ACHN (cell line): Measurements from ENCODE around the gene CD9.

Experiments
- DNase-seq: peaks from one replicate; pipeline ENCODE4 v3.0.0-alpha.2; 2015
- in situ Hi-C: cut with HindIII; loops from 2 replicates; pipeline ENCODE4 v1.10.0; 2017; ENCODE audit warnings: low sequenced_read_pairs, low pct_ligation_motif_present, low pct_unique_long_range_greater_than_20kb

Gene CD9

DNA sequence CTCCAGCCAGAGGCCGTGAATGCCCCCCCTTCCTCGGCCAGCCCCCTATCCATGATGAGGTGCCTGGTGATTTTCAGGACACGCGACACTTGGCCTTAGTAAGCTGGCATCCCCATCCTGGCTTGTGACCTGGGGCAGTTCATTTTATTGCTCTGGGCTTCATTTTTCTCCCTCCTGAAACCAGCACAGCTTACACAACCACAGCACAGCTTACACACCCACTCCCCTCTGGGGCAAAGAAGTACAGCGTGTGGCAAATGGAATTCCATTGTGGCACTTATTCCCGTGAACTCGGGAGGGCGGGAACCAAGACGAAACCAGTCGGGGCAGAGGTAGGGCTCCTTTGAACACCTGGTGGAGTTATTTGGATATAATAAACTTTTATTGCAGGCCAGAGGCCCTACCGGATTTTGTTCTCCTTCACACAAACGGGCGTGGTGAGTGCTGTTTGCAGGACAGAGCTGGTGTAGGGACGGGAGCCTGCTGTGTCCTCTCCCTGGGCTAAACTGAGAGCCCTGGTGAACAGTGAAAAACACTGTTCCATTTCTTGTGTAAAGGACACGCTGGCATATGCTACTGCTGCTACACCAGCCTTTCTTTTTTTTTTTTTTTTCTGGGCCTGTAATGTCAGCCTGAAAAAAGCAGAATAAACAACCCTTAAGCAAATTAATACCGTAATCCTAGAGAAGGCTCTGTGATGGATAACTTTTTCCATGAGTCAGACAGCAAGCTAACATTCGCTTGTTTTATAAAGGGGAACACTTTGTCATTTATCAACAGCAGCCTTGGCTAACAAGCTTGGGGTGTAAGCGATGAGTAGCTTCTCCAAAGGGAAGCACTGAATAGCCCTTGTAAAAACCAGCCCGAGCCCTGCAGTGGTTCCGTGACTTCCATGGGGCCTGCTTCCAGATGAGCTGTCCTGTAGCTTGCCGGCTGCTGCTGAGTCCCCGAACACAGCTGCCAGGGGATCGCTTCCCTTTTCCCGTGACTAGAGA, 29.3 kb downstream of the CD9 start:
- DNase-seq: no peak
- in situ Hi-C loops: no loop called here

DNA sequence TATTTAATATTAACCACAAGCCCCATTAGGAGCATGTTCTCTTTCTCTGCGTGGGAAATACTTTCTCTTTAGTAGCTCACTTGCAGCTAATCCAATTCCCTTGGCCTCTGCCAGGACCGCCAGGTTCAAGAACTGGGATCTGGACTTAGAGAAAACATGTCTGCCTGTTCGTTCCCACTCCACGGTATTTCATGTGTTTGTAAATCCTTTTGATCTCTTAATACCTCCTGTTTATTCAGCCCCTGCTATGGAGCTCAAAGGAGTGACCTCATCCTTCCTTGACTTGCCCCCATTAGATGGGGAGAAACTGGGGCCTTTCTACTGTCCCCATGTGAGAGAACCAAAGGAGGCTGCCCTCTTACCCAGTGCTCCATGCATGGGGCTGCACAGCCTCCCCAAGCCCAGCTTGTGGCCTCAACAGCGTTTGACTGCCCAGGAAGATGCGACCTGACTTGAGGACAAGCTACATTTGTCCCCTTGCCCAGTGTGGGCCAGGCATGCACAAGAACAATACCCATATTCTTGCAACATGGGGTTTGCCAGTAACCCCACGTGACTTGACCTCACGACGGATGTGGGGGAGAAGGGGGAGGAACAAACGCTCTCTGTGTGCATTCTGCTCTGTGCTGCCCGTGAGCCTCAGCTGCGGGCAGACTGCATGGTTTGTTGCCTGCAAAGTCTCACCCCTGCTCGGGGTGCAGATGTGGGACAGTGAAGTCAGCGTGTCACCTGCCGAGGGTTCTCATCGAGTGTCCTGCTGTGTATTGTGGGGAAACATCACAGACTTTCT, 30.3 kb downstream of the CD9 start:
- in situ Hi-C loops: no loop called here
- DNase-seq: no peak

DNA sequence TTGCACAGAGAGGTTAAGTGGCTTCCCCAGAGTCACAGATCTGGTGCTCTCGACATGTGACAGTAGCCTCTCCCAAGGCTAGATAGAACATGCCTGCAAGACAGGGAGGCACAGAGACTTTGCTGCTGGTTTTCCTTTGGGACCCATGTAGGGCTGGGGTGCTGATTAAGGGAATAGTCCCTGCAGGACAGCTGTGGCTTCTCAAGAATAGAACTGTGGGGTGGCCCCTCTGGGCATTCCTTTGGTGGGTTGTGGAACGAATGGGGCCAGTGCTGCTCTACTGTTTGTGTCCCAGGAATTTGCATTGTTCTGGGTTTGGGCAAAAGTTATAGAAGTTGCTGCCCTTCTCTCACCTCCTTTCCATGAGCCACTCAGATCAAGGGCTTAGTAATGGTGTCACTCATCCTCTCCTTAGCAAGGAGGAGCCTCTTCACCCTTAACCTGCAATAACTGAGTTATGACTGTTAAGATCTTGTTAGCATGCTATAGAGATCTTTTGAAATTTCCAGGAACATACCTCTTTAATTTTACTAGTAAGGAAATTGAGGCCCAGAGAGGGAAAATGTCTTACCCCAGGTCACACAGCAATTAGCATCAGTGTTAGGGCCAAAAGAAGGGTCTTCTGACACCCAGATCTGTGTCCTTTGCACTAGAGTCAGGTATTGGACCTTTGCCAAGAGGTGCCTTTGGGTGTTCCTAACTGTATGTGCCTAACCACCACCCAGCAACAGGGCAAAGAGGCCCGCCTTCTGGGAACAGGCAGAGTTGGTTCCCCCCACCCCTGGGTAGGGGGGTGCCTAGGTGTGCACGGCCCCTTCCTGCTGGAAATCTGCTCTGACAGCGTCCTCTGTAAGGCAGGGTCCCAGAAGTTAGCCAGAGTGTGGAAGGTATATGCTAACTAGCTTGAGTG, 31.4 kb downstream of the CD9 start:
- DNase-seq: no peak
- in situ Hi-C loops: no loop called here

DNA sequence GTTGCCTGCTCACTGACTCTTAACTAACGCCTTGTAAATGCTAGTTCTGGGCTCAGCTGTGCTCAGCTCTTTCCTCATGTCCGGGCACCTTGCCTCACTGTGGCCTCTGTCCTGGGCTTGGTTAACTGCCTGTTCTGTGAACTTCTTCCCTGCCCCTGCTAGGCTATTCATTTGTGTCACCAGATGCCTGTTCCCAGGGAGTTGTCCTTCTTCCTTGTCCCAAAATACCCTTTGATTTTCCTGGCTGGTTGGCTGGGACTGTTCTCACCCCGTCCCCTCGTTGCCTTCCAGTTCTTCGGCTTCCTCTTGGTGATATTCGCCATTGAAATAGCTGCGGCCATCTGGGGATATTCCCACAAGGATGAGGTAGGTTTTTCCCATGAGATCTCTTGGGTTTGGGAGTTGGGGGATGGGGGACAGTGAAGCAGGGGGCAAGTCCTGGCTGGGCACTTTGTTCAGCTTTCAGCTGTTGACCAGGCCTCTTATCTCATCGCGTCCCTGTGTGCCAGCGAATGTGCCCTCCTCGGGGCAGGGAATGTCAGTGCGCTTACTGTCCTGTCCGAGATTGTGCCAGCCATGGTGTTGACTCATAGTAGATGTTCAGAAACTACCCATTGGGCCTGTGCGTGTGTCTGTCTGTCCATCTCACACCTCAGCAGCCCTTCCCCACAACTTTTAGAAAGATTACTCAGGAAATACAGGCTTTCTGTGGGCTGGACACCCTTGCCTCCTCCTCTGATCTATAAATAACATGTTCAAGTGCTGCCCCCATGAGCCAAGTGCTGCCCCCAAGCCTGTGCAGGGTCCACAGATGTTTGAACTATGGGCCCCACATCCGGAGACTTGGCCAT, 33.1 kb downstream of the CD9 start:
- DNase-seq: peak; percentile 24
- in situ Hi-C loops: no loop called here

DNA sequence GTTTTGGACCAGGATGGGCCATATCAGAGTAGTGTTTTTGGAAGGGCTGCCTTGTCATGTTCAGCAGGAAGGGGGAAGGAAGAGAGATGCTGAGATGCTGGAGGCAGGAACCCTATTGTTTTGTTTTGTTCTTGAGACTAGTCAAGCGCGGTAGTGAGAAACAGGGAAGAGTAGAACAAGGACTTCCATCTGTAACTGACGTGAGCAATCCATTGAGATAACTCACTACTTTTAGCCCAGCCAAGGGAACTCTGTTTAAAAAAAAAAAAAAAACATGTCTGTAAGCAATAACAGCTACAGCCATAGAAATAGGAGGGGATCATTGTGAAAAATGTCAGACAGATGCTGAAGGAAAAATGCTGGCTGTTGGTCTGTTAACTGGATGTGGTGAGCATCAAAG, 34.0 kb downstream of the CD9 start:
- no peak for DNase-seq
- in situ Hi-C loops: no loop called here

DNA sequence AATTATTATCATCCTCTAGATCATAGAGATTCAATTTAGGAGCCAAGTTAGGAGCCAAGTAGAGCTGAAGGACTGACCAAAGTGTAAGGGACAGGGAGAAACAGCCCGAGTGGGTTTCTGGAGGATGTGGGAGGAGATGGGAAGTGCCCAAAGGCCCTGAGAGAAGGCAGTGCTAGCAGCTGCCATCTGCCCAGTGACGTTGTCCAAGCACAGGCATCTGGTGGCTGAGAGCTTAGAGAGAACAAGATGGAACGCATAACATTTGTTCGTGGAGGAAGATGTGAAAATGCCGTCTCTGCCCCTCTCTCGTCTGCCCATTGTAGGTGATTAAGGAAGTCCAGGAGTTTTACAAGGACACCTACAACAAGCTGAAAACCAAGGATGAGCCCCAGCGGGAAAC, 34.7 kb downstream of the CD9 start:
- DNase-seq: no peak
- in situ Hi-C loops: no loop called here

DNA sequence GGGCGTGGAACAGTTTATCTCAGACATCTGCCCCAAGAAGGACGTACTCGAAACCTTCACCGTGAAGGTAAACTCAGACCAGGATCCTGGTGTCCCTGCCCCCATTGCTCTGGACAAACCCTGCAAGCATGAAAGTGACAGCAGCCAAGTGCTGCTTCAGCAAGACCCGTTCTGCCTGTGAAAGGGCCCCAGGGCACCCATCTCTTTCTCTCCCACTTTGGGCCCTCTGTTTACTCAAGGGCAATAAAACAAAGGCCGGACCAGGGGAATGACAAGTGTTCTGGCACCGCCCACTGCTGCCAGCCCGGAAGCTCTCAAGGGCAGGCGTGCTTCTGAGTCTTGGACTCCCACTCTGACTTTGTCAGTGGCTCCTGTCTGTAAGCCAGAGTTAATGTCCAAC, 35.3 kb downstream of the CD9 start:
- DNase-seq: no peak
- in situ Hi-C loops: no loop called here

DNA sequence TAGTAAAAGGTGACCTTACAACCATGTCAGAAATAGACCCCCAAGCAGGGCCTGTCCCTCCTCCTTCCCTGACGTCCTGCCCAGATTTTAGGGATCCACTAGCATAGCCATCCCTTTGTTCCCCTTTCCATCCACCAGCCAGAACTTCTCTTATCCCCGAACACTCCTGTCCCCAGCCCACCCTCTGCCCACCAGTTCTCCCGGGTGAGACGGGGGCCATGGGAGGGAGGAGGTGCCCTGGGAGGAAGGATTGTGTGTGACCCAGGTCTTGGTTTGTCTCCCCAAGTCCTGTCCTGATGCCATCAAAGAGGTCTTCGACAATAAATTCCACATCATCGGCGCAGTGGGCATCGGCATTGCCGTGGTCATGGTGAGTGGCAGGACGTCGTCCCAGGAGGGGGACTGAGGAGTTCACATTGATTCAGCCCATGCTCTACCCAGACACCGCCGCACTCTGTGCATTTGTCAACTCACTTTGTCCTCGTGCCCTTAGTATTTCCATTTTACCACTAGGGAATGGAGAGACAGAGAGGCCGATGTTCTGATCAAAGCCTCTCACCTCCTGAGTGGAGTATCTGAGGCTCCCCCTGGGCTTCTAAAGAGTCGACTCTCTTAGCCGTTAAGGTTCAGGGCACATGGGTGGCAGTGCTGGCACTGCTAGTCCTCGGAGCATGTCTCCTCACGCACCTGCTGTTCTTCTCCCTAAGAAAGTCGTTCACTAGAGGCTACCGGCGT, 35.9 kb downstream of the CD9 start:
- in situ Hi-C loops: no loop called here
- no peak for DNase-seq

DNA sequence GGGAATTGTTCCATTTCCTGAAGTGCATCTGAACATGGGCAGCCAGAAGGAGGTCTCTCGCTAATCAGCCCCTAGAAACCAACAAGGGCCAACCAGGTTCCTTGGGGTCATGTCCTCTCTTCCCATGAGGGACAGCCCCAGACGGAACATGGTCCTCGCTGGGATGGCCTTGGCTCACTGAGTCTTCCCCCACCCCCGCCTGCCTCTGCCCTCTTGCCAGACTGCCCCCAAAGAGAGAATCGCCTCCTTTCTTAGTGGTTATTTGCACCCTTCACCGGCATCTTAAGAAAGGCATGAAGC, 36.4 kb downstream of the CD9 start:
- in situ Hi-C loops: no loop called here
- no peak for DNase-seq

DNA sequence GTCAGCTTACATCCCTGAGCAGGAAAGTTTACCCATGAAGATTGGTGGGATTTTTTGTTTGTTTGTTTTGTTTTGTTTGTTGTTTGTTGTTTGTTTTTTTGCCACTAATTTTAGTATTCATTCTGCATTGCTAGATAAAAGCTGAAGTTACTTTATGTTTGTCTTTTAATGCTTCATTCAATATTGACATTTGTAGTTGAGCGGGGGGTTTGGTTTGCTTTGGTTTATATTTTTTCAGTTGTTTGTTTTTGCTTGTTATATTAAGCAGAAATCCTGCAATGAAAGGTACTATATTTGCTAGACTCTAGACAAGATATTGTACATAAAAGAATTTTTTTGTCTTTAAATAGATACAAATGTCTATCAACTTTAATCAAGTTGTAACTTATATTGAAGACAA, 37.6 kb downstream of the CD9 start:
- no peak for DNase-seq
- in situ Hi-C loops: no loop called here

DNA sequence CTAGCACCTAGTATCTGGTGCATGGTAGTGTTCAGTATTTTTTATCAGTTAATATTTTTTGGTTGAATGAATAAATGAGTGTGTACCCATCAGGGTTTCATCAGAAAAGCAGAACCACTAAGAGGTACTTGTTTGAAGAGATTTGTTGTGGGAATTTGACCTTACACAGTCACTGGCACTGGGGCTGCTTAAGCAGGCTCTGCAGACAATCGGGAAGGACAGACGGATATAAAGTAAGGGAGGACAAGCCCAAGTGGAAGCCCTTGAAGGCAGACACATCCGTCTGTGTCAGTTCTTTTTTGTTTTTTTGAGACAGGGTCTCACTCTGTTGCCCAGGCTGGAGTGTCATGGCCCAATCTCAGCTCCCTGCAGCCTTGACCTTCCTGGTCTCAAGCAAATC, 38.7 kb downstream of the CD9 start:
- in situ Hi-C loops: no loop called here
- no peak for DNase-seq

DNA sequence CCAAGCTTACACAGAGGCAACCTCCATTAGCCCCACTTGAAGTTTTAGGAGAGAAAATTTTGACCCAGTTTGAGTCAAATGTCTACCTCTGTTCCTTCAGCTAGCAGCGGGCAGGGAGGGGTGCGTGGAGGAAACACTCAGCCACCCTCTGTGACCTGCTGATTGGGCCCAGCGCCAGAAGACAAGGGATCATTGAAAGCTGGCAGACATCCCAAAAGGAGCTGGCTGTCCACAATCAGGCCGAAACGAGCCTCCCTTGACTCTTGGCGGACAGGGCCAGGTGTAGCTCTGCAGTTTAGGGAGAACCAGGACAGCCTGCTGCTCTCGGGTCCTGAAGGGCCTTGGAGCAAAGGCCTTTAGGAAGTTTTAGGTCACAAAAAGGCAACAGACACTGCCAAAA, 41.3 kb downstream of the CD9 start:
- in situ Hi-C loops: no loop called here
- no peak for DNase-seq

DNA sequence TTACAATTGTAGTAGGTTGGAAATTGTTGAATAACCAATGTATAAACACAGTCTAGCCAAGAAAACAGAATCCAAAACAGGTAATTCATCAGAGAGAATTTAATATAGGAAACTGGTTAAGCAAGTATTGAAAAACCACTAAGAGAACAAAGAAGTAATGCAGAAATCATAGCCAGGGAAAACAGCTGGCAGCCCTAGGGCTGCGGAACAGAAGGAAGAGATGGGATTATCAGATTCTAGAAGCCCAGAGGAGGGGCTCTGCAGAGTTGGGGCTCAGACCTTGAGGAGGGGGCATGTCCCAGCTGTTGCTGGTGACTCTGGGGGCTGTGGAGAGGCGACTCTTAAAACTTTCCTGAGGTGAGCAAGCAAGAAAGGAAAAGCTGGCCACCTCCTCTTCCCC, 49.4 kb downstream of the CD9 start:
- in situ Hi-C loops: no loop called here
- no peak for DNase-seq

DNA sequence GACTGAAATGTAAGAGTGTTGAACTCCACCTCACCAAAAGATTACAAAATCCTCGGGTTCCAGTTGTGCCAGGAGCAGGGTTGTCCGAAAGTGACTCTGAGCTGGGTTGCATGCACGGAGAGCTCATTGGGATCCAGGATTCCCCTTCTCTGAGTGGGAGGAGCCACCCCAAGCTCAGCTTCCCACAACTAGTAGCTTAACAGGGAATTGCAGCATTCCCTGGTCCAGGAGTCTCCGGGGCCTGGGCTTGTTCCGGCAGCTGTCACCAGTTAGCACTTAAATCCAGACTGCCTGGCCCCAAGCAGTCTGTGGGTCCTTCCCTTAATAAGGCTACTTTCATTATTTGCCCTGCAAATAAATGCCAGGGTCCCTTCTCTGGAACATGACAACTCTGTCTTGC, 50.1 kb downstream of the CD9 start:
- in situ Hi-C loops: no loop called here
- DNase-seq: no peak

DNA sequence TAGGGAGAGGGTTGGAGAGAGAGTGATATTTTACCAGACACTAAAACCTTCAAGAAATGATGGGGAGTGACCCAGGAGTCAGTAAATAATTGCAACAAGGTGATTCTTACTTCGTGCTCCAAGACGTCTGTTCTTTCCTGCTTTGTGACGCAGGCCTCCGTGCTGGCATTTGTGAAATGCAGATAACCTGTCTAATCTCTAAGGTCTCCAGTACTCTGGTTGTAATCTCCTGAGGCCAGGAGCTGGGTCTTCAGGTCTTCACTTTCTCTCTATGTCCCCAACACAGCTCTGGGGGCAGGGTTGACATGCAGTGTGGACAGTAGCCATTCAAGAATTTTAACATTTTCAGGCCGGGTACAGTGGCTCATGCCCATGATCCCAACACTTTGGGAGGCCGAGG, 53.1 kb downstream of the CD9 start:
- DNase-seq: no peak
- in situ Hi-C loops: no loop called here

DNA sequence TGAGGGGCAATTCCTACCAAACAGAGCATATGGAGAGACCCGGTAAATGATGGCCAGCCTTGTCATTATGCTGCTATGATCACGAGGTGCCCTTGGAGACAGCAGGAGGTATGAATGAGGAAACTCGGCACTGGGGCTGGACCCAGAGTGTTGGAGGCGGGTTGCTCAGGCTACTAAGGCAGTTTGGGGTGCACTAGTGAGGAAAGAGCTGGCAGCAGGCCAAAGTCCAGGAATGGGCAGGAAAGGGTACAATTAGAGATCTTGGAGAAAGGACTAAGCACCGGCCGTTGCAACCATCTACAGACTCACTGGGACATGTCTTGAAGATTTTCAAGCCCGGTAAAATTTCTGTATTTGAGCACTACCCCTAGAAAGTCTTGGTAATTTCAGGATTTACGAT, 54.3 kb downstream of the CD9 start:
- in situ Hi-C loops: no loop called here

DNA sequence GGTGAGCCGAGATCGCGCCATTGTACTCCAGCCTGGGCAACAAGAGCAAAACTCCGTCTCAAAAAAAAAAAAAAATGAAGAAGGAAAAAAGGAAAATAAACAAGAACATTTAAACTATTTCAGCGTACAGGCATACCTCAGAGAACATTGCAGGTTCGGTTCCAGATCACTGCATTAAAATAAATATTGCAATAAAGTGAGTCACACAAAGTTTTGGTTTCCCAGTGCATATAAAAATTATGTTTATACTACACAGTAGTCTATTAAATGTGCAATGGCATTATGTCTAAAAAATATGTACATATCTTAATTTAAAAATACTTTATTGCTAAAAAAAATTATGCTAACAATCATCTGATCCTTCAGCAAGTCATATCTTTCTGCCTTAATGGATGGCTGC, 56.8 kb downstream of the CD9 start:
- no peak for DNase-seq
- in situ Hi-C loops: no loop called here

More for the DNA sequence above, 54.3 kb downstream of the CD9 start:
- DNase-seq: no peak

DNA sequence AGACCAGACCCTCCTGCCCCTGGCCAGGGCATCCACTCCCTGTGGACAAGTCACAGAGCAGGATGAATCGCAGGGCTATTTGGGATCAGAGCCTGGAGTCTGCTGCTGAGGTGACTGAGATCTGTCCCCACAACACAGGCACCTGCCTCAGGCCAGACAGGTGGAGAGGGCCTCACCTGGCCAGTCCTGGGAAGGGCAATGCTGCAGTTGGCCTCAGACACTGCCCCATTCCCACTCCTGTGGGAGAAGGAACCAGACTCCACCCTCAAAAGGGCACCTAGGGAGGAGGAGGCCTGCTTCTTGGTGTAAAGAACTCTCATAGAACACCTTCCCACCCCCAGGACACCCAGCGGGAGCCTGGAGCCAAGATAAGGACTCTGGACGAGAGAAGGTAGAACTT, 62.0 kb downstream of the CD9 start:
- in situ Hi-C loops: no loop called here
- no peak for DNase-seq
